ENCODE measurements around the gene KAT14.
"Not testable (repeated sequence)": the region's sequence is repeated elsewhere in the genome, so short reads cannot be mapped to it uniquely, and the experiment has no call there.

DNA sequence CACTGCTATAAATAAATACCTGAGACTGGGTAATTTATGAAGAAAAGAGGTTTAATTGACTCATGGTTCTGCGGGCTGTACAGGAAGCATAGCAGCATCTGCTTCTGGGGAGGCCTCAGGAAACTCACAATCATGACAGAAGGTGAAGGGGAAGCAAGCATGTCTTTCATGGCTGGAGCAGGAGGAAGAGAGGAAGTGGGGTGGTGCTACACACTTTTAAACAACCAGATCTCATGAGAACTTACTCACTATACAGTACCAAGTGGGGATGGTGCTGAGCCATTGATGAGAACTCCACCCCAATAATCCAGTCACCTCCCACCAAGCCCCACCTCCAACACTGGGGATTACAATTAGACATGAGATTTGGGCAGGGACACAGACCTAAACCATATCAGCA lies 9.1 kb upstream of the KAT14 start:
- TF ChIP-seq CTCF, POLR2A, POLR2AphosphoS5 (IDR thresholded peaks at IDR 0.05): not testable (repeated sequence)

Measured in breast epithelium (tissue), 3 donors.